HFFc6 (cell line): Measurements from ENCODE around the gene SMC1B. TPM values are rescaled to one million over a fixed set of nuclear protein-coding genes. Genes with fewer than 3 reads are reported as not detected.
"Not testable (repeated sequence)": the region's sequence is repeated elsewhere in the genome, so short reads cannot be mapped to it uniquely, and the experiment has no call there.

Source experiments
- DNase-seq: peaks from one replicate; pipeline ENCODE4 v3.0.0-alpha.2; 2018
- H3K27ac Mint-ChIP-seq: 2 replicates; pipeline ENCODE4 v1.8.0; 2020; ENCODE audit warnings: mild to moderate bottlenecking, mixed read lengths
- H3K27me3 Mint-ChIP-seq: 2 replicates; pipeline ENCODE4 v1.8.0; 2021; ENCODE audit warnings: mild to moderate bottlenecking, moderate library complexity, mixed read lengths; ENCODE audit not compliant: insufficient read depth
- H3K36me3 Mint-ChIP-seq: 2 replicates; pipeline ENCODE4 v1.8.0; 2021; ENCODE audit warnings: low read depth, mixed read lengths
- H3K4me1 Mint-ChIP-seq: 2 replicates; pipeline ENCODE4 v1.8.0; 2020; ENCODE audit warnings: low read depth, mixed read lengths
- H3K4me3 Mint-ChIP-seq: 2 replicates; pipeline ENCODE4 v1.8.0; 2020; ENCODE audit warnings: mild to moderate bottlenecking, moderate library complexity, mixed read lengths
- H3K9me3 Mint-ChIP-seq: 2 replicates; pipeline ENCODE4 v1.8.0; 2020; ENCODE audit warnings: mild to moderate bottlenecking, mixed read lengths
- total RNA-seq, 6 experiments: library from RNA; stranded (reverse); fragmentation: NEBNext Ultra II Directional; extraction: Animal tissue kit (Norgen Biotek cat#: 25700); gene quantifications; 2 replicates in 1 of 6; 3 replicates in 5 of 6; pipeline ENCODE4 v1.2.3, GENCODE V29; 2021
- TF ChIP-seq, protein P1 (sequence below): fragments of 200-600 bp; sonication (generic); IDR thresholded peaks from 2 replicates; pipeline ENCODE4 v1.5.0; 2021; ENCODE audit warnings: antibody characterized with exemption, mild to moderate bottlenecking

The SMC1B gene
- total RNA-seq, 6 experiments from 2014 or later, result 0.06 TPM; not detected in 5

DNA sequence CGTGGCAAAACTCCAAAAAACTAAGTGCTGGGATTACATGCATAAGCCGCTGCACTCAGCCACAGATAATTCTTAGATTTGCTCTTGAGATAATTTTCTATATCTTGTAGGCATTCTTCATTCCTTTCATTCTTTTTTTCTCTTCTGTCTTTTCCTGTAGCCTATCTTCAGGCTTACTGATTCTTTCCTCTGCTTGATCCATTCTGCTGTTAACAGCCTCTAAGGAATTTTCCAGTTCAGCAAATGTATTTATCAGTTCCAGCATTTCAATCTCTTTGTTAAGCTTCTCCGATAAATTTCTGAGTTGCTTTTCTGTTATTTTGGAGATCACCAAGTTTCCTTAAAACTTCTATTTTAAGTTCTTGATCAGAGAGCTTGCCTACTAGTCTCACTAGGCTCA lies 46.7 kb downstream of the SMC1B start:
- Mint-ChIP-seq H3K27ac (no peak overlapping the region), H3K4me1 (no peaks in the 10 kb centered on the region), H3K9me3 (peaks cover 12% of the 10 kb centered on the region; the same call in 1 of the 2 replicates), H3K4me3 (no peak overlapping the region), H3K27me3 (peaks cover 21% of the 10 kb centered on the region), H3K36me3 (no peaks in the 10 kb centered on the region; the same call in 1 of the 2 replicates)
- no peak for DNase-seq
- TF ChIP-seq, protein P1, sequence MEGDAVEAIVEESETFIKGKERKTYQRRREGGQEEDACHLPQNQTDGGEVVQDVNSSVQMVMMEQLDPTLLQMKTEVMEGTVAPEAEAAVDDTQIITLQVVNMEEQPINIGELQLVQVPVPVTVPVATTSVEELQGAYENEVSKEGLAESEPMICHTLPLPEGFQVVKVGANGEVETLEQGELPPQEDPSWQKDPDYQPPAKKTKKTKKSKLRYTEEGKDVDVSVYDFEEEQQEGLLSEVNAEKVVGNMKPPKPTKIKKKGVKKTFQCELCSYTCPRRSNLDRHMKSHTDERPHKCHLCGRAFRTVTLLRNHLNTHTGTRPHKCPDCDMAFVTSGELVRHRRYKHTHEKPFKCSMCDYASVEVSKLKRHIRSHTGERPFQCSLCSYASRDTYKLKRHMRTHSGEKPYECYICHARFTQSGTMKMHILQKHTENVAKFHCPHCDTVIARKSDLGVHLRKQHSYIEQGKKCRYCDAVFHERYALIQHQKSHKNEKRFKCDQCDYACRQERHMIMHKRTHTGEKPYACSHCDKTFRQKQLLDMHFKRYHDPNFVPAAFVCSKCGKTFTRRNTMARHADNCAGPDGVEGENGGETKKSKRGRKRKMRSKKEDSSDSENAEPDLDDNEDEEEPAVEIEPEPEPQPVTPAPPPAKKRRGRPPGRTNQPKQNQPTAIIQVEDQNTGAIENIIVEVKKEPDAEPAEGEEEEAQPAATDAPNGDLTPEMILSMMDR, result no peak

DNA sequence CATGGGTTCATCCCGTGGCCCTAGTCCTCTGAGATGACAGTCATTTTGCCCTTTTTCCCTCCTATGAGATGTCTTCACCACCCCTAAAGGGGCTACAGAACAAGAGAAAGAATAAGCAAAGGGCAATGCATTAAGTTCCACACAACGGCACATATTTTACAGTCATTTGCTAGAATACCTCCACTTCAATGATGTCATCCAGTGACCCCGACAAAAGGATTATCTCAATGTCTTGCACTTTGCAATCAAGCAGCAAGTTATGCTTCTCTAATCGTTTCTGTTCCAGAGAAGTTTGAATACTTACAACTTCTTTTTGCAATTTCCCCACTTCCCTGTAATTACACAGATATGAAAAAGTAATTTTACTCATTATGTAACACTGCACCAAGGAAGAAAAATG lies 53.8 kb downstream of the SMC1B start:
- TF ChIP-seq, protein P1, result no peak
- H3K9me3 Mint-ChIP-seq, result no peaks in the 10 kb centered on the region
- H3K27me3 Mint-ChIP-seq, result peaks cover 19% of the 10 kb centered on the region
- no peak for DNase-seq
- H3K36me3 Mint-ChIP-seq, result no peaks in the 10 kb centered on the region
- H3K4me1 Mint-ChIP-seq, result no peaks in the 10 kb centered on the region
- H3K27ac Mint-ChIP-seq, result no peak overlapping the region
- no peak overlapping the region for H3K4me3 Mint-ChIP-seq

DNA sequence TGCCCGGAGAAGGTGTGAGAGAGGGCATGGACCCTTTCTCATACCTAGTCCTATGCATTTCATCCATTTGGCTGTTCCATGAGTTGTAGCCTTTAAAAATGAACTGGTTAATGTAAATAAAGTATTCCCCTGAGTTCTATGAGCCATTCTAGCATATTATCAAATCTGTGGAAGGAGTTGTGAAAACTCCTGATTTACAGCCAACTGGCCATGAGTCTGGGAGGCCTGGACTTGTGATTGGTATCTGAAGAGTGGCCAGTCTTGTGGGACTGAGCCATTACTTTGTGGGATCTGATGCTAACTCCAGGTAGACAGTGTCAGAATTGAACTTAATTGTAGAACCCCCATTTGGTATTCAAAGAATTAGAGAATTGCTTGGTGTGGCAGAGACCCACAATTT lies 55.3 kb downstream of the SMC1B start:
- H3K36me3 Mint-ChIP-seq, result no peaks in the 10 kb centered on the region
- no peak overlapping the region for H3K27ac Mint-ChIP-seq
- peaks cover 19% of the 10 kb centered on the region for H3K27me3 Mint-ChIP-seq
- DNase-seq, result no peak
- H3K4me1 Mint-ChIP-seq, result no peaks in the 10 kb centered on the region
- no peak overlapping the region for H3K4me3 Mint-ChIP-seq
- TF ChIP-seq, protein P1, result no peak
- no peaks in the 10 kb centered on the region for H3K9me3 Mint-ChIP-seq

DNA sequence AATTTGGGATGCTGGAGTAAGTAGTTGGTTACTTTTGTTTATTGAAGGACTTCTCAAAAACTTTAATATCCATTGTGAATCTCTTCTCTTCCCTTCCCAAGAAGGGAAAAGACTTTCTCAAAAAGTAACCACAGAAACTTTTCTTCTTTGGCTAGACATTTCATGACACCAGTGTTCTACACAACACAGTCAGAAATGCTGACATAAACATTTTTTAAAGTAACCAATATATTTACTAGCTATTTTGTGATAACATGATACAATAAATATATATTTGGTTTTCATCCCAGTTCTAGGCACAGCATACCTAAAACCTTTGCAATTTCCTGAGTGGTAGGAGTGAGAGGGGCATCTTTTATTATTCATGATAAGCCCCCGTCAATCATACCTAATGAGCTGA lies 55.9 kb downstream of the SMC1B start:
- no peaks in the 10 kb centered on the region for H3K9me3 Mint-ChIP-seq
- H3K4me1 Mint-ChIP-seq, result no peaks in the 10 kb centered on the region
- DNase-seq, result no peak
- no peak overlapping the region for H3K4me3 Mint-ChIP-seq
- H3K27me3 Mint-ChIP-seq, result peaks cover 19% of the 10 kb centered on the region
- H3K36me3 Mint-ChIP-seq, result no peaks in the 10 kb centered on the region
- no peak overlapping the region for H3K27ac Mint-ChIP-seq
- TF ChIP-seq, protein P1, result no peak

DNA sequence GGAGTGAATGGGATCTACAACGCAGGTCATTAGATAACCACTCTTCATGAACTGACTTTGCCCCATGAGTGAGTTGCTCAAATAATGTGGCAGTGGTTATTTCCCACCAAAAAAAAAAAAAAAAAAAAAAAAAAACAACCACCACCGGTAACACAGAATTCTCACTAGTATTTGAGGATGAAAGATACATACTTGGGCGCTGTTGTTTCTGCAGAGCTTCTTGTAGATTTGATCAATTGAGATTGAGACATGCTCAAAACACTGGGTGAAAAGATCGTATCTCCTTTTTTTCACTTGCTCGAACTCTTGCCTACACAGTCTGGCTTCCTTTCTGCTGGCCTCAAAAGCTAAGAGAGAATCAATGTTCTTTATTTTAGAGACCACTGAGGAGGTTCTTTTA lies 59.6 kb downstream of the SMC1B start:
- Mint-ChIP-seq H3K27me3 (no peaks in the 10 kb centered on the region; the same call in 1 of the 2 replicates), H3K27ac (no peak overlapping the region), H3K4me3 (no peak overlapping the region), H3K36me3 (peaks cover 7% of the 10 kb centered on the region), H3K4me1 (peaks cover 8% of the 10 kb centered on the region), H3K9me3 (no peaks in the 10 kb centered on the region)
- TF ChIP-seq, protein P1, result no peak
- no peak for DNase-seq

DNA sequence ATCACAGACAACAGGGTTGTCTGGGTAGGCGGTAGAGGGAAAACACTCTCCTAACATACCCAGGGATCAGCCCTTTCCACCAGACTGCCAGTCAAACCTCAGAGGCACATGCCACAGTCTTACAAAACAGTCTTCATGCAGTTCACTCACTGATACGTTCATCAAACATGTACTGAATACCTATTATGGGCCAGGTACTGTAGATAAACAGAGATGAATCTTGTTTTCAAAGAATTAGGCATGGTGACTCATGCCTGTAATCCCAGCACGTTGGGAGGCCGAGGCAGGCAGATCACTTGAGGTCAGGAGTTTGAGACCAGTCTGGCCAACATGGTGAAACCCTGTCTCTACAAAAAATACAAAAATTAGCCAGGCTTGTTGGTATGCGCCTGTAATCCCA lies 60.6 kb downstream of the SMC1B start:
- H3K4me1 Mint-ChIP-seq, H3K9me3 Mint-ChIP-seq, H3K27ac Mint-ChIP-seq, H3K36me3 Mint-ChIP-seq, H3K4me3 Mint-ChIP-seq, H3K27me3 Mint-ChIP-seq, DNase-seq: not testable (repeated sequence)
